Hematopoietic multipotent progenitor cell treated with erythropoietin and hydrocortisone succinate and interleukin-3 and kit ligand, for 8 days (in vitro differentiated cells): ENCODE data around the gene IGSF21.
"Not testable (repeated sequence)": the region's sequence is repeated elsewhere in the genome, so short reads cannot be mapped to it uniquely, and the experiment has no call there.

Experiments used
- DNase-seq: peaks from one replicate; pipeline ENCODE4 v3.0.0-alpha.2; 2015

IGSF21 gene

GRCh38 chr1:18340158-18340764 lies 232.7 kb downstream of the IGSF21 start:
- DNase-seq = no peak

GRCh38 chr1:18340787-18341186 lies 233.2 kb downstream of the IGSF21 start:
- DNase-seq = no peak

- DNase-seq = no peak
Measured at GRCh38 chr1:18341291-18342069, 233.9 kb downstream of the IGSF21 start.

GRCh38 chr1:18342744-18343143 lies 235.1 kb downstream of the IGSF21 start:
- no peak for DNase-seq

- DNase-seq = no peak
Measured at GRCh38 chr1:18343581-18343980, 236.0 kb downstream of the IGSF21 start.

GRCh38 chr1:18344755-18345154 lies 237.2 kb downstream of the IGSF21 start:
- DNase-seq = no peak

- no peak for DNase-seq
Measured at GRCh38 chr1:18347559-18347958, 240.0 kb downstream of the IGSF21 start.

- DNase-seq = no peak
Measured at GRCh38 chr1:18348354-18348753, 240.8 kb downstream of the IGSF21 start.

- no peak for DNase-seq
Measured at GRCh38 chr1:18350747-18351146, 243.1 kb downstream of the IGSF21 start.

GRCh38 chr1:18351735-18352134 lies 244.1 kb downstream of the IGSF21 start:
- no peak for DNase-seq

- no peak for DNase-seq
Measured at GRCh38 chr1:18352636-18353265, 245.2 kb downstream of the IGSF21 start.

- no peak for DNase-seq
Measured at GRCh38 chr1:18353528-18353927, 245.9 kb downstream of the IGSF21 start.

- no peak for DNase-seq
Measured at GRCh38 chr1:18353992-18354391, 246.4 kb downstream of the IGSF21 start.

GRCh38 chr1:18354612-18355011 lies 247.0 kb downstream of the IGSF21 start:
- DNase-seq = no peak

GRCh38 chr1:18357622-18358230 lies 250.1 kb downstream of the IGSF21 start:
- no peak for DNase-seq

- no peak for DNase-seq
Measured at GRCh38 chr1:18358600-18358999, 251.0 kb downstream of the IGSF21 start.

GRCh38 chr1:18360251-18360650 lies 252.7 kb downstream of the IGSF21 start:
- no peak for DNase-seq

- DNase-seq = no peak
Measured at GRCh38 chr1:18362150-18362549, 254.6 kb downstream of the IGSF21 start.

GRCh38 chr1:18363436-18363835 lies 255.8 kb downstream of the IGSF21 start:
- no peak for DNase-seq

- DNase-seq = no peak
Measured at GRCh38 chr1:18365099-18365705, 257.6 kb downstream of the IGSF21 start.

- not testable (repeated sequence) for DNase-seq
Measured at GRCh38 chr1:18372505-18372904, 264.9 kb downstream of the IGSF21 start.

GRCh38 chr1:18373151-18373550 lies 265.6 kb downstream of the IGSF21 start:
- DNase-seq = no peak

GRCh38 chr1:18373882-18374493 lies 266.4 kb downstream of the IGSF21 start:
- peak; percentile 2 for DNase-seq
